HL-60/S4 (cell line): ENCODE data around the gene CABLES1.

Source experiments
- in situ Hi-C: fragments of 300-500 bp; cut with MboI; formaldehyde crosslinking; loops from 2 replicates; pipeline ENCODE4 v1.14.3; 2022; ENCODE audit warnings: low sequenced_read_pairs

CABLES1 gene

GRCh38 chr18:23208600-23208999 is 73.3 kb downstream of the CABLES1 start:
- in situ Hi-C loops = loop anchor here (25.0 kb wide), 1 partner anchor 396 kb away; no protein-coding TSS in a partner anchor

- in situ Hi-C loops = loop anchor here (25.0 kb wide), 1 partner anchor 397 kb away; no protein-coding TSS in a partner anchor
Measured at GRCh38 chr18:23209031-23209430, 73.7 kb downstream of the CABLES1 start.

GRCh38 chr18:23209796-23210195 is 74.5 kb downstream of the CABLES1 start:
- in situ Hi-C loops = loop anchor here (25.0 kb wide), 1 partner anchor 397 kb away; no protein-coding TSS in a partner anchor

- in situ Hi-C loops = loop anchor here (25.0 kb wide), 1 partner anchor 398 kb away; no protein-coding TSS in a partner anchor
Measured at GRCh38 chr18:23210526-23210925, 75.2 kb downstream of the CABLES1 start.

- in situ Hi-C loops = loop anchor here (25.0 kb wide), 1 partner anchor 399 kb away; no protein-coding TSS in a partner anchor
Measured at GRCh38 chr18:23211146-23211545, 75.9 kb downstream of the CABLES1 start.

GRCh38 chr18:23212161-23212560 is 76.9 kb downstream of the CABLES1 start:
- in situ Hi-C loops = loop anchor here (25.0 kb wide), 1 partner anchor 400 kb away; no protein-coding TSS in a partner anchor

- in situ Hi-C loops = loop anchor here (25.0 kb wide), 1 partner anchor 401 kb away; no protein-coding TSS in a partner anchor
Measured at GRCh38 chr18:23213200-23213599, 77.9 kb downstream of the CABLES1 start.

GRCh38 chr18:23217781-23218180 is 82.5 kb downstream of the CABLES1 start:
- in situ Hi-C loops = loop anchor here (25.0 kb wide), 1 partner anchor 405 kb away; no protein-coding TSS in a partner anchor

- in situ Hi-C loops = loop anchor here (25.0 kb wide), 1 partner anchor 408 kb away; no protein-coding TSS in a partner anchor
Measured at GRCh38 chr18:23220355-23220754, 85.1 kb downstream of the CABLES1 start.

GRCh38 chr18:23223641-23224040 is 88.4 kb downstream of the CABLES1 start:
- in situ Hi-C loops = loop anchor here (25.0 kb wide), 1 partner anchor 411 kb away; no protein-coding TSS in a partner anchor

GRCh38 chr18:23225503-23225902 is 90.2 kb downstream of the CABLES1 start:
- in situ Hi-C loops = loop anchor here (25.0 kb wide), 1 partner anchor 163 kb away; no protein-coding TSS in a partner anchor

- in situ Hi-C loops = loop anchor here (25.0 kb wide), 1 partner anchor 164 kb away; no protein-coding TSS in a partner anchor
Measured at GRCh38 chr18:23226391-23226790, 91.1 kb downstream of the CABLES1 start.

GRCh38 chr18:23226930-23227725 is 91.8 kb downstream of the CABLES1 start:
- in situ Hi-C loops = loop anchor here (25.0 kb wide), 1 partner anchor 165 kb away; no protein-coding TSS in a partner anchor

GRCh38 chr18:23227726-23228070 is 92.4 kb downstream of the CABLES1 start:
- in situ Hi-C loops = loop anchor here (25.0 kb wide), 1 partner anchor 165 kb away; no protein-coding TSS in a partner anchor

- in situ Hi-C loops = loop anchor here (25.0 kb wide), 1 partner anchor 166 kb away; no protein-coding TSS in a partner anchor
Measured at GRCh38 chr18:23228102-23229061, 93.1 kb downstream of the CABLES1 start.

GRCh38 chr18:23229472-23229871 is 94.2 kb downstream of the CABLES1 start:
- in situ Hi-C loops = loop anchor here (25.0 kb wide), 1 partner anchor 167 kb away; no protein-coding TSS in a partner anchor

GRCh38 chr18:23230686-23231085 is 95.4 kb downstream of the CABLES1 start:
- in situ Hi-C loops = loop anchor here (25.0 kb wide), 1 partner anchor 168 kb away; no protein-coding TSS in a partner anchor

GRCh38 chr18:23231340-23232021 is 96.2 kb downstream of the CABLES1 start:
- in situ Hi-C loops = loop anchor here (25.0 kb wide), 1 partner anchor 169 kb away; no protein-coding TSS in a partner anchor

GRCh38 chr18:23232331-23232730 is 97.0 kb downstream of the CABLES1 start:
- in situ Hi-C loops = loop anchor here (25.0 kb wide), 1 partner anchor 170 kb away; no protein-coding TSS in a partner anchor

GRCh38 chr18:23234619-23235018 is 99.3 kb downstream of the CABLES1 start:
- in situ Hi-C loops = loop anchor here (25.0 kb wide), 1 partner anchor 172 kb away; no protein-coding TSS in a partner anchor
